ENCODE results near the gene KDM4F.
"Not testable (repeated sequence)": the region's sequence is repeated elsewhere in the genome, so short reads cannot be mapped to it uniquely, and the experiment has no call there.

Gene KDM4F

GRCh38 chr11:95049122-95049521 is at the start of gene KDM4F:
KDM4F (plus strand) TSS chr11:95049422.
- not testable (repeated sequence) for DNase-seq

- no peak for DNase-seq
These were observed 45.5 kb upstream of the KDM4F start for GRCh38 chr11:95003716-95004115.

DNA sequence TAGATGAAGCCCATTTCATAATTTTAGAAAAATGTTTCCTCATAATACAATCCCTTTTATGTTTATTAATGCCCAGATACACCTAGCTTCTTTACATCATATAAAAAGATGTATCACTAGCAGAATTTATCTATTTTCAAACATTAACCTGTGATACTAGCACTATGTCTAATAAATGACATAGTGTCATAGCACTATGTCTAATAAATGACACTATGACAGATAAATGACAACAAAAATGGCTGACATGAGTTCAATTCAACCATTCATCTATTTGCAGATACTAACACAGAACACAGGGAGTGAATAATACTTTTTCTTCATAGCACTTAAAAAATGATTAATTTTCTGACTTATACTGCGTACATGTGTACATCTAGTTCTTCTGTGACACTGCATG is 43.6 kb upstream of the KDM4F start:
- no peak for DNase-seq

GRCh38 chr11:95011376-95011775 is 37.8 kb upstream of the KDM4F start:
- DNase-seq, result no peak

GRCh38 chr11:95014184-95014821 is 34.9 kb upstream of the KDM4F start:
- no peak for DNase-seq

DNA sequence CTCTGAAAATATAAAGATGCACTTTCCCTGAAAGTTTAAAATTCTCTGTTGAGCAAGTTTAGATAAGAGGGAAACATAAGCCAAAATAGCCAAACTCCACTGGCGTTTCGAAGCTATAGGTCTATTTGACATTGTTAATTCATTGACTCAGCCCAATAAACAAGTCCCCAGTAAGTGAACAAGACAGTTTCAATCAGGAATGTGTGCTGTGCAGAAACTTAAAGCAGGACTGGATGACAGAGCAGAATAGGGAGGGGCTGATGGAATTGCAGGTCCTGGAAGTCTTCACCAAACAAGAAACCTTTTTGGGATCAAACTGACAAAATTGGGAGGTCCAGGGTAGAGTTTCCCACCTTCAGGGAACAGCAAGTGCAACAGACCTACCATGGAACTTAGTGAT is 33.1 kb upstream of the KDM4F start:
- DNase-seq, result no peak

DNA sequence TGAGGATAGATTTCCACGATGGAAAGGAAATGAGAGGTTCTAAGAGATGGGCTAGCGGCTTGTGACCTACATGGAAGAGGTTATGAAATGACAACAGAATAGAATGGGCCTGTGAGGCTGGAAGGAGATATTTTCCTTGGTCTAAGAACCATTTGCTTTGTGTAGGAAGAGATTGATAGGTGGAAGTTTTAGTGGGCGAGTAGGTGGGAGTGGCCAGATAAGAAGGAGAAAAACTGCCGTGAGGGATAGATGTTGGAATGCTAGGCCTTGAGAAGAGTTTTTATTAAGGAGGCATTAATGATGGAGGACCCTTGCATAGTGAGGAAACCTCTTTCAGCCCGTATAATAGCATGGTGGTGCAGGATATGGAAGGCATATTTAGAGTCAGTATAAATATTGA is 27.8 kb upstream of the KDM4F start:
- DNase-seq, result not testable (repeated sequence)

- no peak for DNase-seq
These were observed 24.3 kb upstream of the KDM4F start, which contains the start of gene KDM4E for GRCh38 chr11:95024958-95025357. KDM4E (plus strand) TSS chr11:95025258; CDS start chr11:95025558, 300 bp downstream.

DNA sequence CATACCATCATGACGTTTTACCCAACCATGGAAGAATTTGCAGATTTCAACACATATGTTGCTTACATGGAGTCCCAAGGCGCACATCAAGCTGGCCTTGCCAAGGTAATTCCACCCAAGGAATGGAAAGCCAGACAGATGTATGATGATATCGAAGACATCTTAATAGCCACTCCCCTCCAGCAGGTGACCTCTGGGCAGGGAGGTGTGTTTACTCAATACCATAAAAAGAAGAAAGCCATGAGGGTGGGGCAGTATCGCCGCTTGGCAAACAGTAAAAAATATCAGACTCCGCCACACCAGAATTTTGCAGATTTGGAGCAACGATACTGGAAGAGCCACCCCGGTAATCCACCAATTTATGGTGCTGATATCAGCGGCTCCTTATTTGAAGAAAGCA is 23.6 kb upstream of the KDM4F start:
- DNase-seq, result not testable (repeated sequence)

DNA sequence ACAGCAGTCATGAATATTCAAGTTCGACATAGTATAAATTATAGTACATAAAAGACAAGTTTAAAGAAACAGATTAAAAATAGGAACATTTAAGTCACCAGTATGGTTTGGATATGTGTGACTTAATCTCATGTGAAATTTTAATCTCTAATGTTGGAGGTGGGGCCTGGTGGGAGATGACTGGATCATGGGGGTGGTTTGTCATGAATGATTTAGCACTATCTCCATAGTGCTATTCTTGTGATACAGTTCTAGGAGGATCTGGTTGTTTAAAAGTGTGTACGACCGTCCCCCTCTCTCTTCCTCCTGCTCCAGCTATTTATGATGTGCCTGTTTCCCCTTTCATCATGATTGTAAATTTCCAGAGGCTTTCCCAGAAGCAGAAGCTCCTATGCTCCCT is 20.9 kb upstream of the KDM4F start:
- no peak for DNase-seq

DNA sequence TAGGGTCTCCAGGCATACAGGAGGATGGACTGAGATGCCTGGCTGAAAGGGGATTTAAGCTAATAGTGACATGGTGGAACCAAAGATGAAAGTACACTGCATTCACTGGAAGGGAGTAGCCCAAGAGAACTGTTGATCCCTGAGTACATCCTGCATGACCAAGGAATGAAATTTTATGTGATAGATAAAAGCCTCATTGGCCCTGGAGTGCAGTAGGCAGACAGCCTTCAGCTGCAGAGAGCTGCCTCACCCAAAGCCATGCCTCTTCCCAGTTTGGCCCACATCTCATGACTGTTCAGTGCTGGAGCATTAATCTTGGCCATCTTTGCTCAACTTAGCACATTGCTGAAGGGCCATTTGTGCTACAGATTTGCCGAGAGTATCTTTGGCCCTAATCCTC is 16.2 kb upstream of the KDM4F start:
- no peak for DNase-seq

DNA sequence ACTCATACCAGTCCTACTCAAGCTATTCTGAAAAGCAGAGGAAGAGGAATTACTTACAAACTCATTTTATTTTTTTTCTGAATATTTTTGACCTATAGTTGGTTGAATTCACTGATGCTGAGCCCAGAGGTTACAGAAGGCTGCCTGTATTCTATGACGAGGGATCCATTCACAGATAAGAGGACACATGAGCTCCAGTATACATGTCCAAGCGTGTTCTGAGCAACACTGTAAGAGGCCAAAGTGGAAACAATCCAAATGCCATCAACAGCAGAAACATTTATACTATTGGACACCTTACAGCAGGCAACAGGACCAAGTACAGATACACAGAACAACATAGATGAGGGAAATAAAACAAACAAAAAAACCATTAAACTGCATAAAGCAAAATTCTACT is 13.9 kb upstream of the KDM4F start:
- peak; percentile 76 for DNase-seq

GRCh38 chr11:95037356-95038035 is 11.7 kb upstream of the KDM4F start:
- DNase-seq, result not testable (repeated sequence)

DNA sequence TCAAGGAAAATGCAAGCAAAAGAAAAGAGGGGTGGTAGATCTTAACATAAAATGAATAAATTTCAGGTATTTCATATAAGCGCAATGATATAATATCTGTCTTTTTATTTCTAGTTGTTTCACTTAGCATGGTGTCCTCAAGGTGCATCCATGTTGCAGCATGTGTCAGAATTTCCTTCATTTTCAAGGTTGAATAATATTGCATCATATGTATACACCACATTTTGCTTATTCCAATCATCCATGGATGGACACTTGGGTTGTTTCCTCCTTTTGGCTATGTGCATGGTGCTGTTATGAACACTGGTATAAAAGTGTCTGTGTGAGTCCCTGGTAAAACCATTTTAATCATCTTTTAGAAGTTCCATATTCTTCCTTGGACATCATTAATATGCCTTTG is 7.0 kb upstream of the KDM4F start:
- DNase-seq, result no peak

DNA sequence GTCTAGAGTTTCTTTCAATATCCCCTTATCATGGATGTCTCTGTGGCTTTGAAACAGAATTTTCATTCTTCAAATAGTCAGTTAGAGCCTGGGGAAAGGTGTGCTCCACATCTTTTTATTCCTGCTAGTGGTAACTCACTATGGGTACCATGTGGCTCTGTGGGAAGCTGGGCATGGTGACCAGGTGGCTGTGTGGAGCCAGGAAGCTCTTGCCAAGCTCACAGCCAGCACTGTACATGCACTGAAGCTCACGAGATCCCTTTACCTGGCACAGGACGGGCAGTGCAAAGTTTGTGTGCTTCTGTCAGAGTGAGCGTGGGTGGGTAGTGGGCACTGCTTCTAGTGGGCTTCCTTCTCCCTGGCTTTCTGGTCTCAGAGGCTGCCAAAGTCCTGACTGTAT is 6.3 kb upstream of the KDM4F start:
- no peak for DNase-seq

DNA sequence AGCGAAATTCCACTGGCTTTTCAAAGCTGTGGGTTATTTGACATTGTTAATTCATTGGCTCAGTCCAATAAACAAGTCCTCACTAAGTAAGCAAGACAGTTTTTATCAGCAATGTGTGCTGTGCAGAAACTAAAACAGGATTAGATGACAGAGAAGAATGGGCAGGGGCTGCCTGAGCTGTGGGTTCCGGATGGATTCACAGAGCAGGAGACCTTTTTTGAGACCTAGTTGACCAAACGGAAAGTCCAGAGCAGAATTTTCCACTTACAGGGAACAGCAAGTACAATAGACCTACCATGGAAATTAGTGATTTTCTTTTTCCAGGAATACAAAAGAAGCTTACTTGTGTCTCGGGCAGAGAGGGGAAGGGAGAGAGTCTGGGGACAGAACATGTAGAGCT is 5.2 kb upstream of the KDM4F start:
- no peak for DNase-seq

GRCh38 chr11:95045812-95046211 is 3.4 kb upstream of the KDM4F start:
- no peak for DNase-seq

- DNase-seq, result no peak
These were observed 1.5 kb downstream of the KDM4F start for GRCh38 chr11:95050595-95051202.

DNA sequence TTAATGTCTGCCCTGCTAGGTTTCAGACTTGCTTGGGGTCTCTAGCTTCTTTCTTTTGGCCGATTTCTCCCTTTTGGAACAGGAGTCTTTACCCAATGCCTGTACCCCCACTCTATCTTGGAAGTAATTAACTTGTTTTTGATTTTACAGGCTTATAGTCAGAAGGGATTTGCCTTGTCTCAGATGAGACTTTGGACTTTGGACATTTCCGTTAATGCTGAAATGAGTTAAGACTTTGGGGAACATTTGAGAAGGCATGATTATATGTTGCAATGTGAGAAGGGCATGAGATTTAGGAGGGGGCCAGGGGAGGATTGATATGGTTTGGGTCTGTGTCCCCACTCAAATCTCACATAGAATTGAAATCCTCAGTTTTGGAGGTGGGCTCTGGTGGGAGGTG is 5.1 kb downstream of the KDM4F start:
- no peak for DNase-seq

DNA sequence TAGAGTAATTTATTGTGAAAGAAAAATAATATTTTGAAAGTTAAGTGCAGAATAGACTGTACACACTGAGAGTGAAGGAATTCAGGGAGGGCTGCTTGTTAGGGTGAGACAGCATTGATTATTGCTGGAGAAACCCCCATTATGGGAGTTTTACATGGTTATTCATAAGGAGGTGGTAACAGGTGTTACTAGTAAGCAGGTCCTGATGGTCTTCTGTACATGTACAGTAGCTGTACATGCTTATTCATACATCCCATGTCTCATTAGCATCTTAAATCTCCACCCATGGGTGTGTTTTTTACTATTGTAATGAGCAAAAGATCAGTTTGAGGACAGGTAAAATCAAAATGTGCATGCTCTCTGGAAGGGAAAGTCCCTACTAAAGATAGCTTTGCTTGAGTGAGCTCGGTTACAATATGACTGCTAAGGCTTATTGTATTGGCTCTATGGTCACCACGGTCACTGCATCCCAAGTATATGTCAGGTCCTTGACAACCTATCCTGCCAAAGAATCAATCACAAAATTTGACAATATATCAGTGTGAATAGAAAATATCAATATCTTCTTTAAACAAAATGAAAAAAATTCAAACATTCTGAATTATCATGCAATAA is 6.2 kb downstream of the KDM4F start:
- DNase-seq, result no peak

- DNase-seq, result no peak
These were observed 8.7 kb downstream of the KDM4F start for GRCh38 chr11:95057959-95058358.

DNA sequence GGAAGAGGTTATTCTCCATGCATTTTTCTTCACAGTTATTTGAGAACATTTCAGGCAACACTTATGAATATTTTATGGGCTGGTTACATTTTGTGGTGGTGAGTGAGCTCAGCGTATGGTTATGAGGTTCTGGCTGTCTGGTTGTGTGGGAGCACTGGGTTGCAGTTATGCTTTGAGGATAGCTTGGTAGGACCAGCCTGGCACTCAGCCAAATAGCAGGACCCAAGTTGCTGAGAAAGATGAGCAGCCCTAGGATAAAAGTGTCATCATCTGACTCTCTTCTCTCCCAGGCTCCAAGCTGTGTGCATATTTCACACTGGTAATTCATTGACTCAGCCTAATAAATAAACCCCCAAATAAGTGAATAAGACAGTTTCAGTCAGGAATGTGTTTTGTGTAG is 9.4 kb downstream of the KDM4F start:
- no peak for DNase-seq

GRCh38 chr11:95059046-95059445 is 9.8 kb downstream of the KDM4F start:
- no peak for DNase-seq

- peak; percentile 96 for DNase-seq
These were observed 16.1 kb downstream of the KDM4F start for GRCh38 chr11:95065336-95065735.
